IPS DF 19.7 (cell line): ENCODE data around the gene SLC22A17.
"Not testable (repeated sequence)": the region's sequence is repeated elsewhere in the genome, so short reads cannot be mapped to it uniquely, and the experiment has no call there.

Source experiments
- DNase-seq: peaks from one replicate; pipeline ENCODE4 v3.0.0-alpha.2; 2013; ENCODE audit warnings: low read depth, low spot score

Gene SLC22A17

GRCh38 chr14:23345987-23346692 is 6.5 kb downstream of the SLC22A17 start:
- no peak for DNase-seq

- DNase-seq: no peak
Measured at GRCh38 chr14:23344481-23344880, 8.2 kb downstream of the SLC22A17 start.

DNA sequence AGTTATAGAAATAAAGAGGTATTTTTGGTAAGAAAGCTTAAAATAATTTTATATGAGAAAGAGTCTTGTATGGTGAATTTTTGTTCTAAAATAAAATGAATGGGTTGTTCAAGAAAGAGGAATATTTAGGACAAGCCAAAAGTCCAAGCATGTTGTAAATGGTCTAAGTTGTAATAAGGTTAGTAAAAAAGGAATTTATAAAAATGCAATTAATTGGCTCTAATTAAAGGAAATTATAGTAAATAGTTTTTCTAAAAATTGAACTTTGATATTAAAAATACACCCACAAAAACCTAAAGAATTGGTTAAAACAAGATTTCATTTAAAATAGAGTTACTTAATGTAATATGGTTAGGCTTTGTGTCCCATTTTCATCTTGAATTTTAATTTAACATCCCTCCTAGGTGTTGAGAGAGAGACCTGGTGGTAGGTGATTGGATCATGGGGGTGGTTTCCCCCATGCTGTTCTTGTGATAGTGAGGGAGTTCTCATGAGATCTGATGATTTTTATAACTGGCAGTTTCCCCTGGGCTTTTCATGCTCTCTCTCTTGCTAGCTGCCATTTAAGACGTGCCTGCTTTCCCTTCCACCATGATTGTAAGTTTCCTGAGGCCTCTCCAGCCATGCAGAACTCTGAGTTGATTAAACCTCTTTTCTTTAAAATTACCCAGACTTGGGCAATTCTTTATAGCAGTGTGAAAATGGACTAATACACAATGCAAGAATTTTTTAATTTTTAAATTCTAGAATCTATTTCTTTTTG is 13.0 kb downstream of the SLC22A17 start:
- DNase-seq: no peak

DNA sequence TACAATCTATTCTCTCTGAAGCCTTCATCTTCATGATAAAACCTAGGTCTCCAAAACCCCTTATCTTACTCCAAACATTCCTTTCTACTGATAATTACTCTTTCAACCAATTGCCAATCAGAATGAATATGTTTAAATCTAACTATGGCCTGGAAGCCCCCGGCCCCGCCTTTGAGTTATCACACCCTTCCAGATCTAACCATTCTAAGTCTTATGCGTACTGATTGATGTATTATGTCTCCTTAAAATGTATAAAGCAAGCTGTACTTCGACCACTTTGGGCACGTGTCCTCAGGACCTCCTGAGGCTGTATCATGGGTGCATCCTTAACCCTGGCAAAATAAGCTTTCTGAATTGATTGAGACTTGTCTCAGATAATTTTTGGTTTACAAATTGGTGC is 17.1 kb downstream of the SLC22A17 start:
- DNase-seq: no peak

- no peak for DNase-seq
Measured at GRCh38 chr14:23327947-23328744, 24.5 kb downstream of the SLC22A17 start.

GRCh38 chr14:23326491-23327332 is 26.0 kb downstream of the SLC22A17 start:
- no peak for DNase-seq

DNA sequence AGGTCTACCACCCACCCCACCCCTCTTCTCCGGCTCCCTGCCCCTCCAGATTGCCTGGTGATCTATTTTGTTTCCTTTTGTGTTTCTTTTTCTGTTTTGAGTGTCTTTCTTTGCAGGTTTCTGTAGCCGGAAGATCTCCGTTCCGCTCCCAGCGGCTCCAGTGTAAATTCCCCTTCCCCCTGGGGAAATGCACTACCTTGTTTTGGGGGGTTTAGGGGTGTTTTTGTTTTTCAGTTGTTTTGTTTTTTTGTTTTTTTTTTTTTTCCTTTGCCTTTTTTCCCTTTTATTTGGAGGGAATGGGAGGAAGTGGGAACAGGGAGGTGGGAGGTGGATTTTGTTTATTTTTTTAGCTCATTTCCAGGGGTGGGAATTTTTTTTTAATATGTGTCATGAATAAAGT is 26.9 kb downstream of the SLC22A17 start:
- DNase-seq: not testable (repeated sequence)

GRCh38 chr14:23324993-23325392 is 27.7 kb downstream of the SLC22A17 start:
- no peak for DNase-seq

DNA sequence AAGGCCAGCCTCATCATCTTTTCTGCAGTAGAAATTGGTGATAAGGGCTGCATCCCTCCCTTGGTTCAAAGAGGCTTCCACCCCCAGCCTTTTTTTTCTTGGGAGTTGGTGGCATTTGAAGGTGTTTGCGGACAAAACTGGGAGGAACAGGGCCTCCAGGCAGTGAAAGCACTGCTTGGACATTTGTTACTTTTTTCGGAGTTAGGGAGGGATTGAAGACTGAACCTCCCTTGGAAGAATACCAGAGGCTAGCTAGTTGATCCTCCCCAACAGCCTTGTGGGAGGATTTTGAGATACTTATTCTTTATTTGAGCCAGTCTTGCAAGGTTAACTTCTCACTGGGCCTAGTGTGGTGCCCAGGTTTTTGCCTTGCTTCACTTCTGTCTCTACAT is 28.2 kb downstream of the SLC22A17 start:
- DNase-seq: no peak

DNA sequence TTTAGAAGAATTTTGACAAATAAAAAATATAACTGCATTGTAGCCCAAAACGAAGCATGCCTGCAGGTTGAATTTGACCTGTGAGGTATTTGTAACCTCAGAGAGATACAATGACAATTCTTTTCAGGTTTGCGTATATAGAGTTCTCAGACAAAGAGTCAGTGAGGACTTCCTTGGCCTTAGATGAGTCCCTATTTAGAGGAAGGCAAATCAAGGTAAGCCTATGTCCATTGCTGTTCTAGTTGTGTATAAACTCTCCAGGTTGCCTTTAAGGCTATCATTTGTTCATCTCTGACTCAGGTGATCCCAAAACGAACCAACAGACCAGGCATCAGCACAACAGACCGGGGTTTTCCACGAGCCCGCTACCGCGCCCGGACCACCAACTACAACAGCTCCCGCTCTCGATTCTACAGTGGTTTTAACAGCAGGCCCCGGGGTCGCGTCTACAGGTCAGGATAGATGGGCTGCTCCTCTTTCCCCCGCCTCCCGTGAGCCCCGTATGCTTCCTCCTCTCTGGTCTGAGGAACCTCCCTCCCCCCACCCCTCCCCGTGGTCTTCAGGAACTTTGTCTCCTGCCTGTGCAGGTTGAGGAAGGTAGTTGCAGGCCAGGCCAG is 28.7 kb downstream of the SLC22A17 start:
- DNase-seq: no peak

DNA sequence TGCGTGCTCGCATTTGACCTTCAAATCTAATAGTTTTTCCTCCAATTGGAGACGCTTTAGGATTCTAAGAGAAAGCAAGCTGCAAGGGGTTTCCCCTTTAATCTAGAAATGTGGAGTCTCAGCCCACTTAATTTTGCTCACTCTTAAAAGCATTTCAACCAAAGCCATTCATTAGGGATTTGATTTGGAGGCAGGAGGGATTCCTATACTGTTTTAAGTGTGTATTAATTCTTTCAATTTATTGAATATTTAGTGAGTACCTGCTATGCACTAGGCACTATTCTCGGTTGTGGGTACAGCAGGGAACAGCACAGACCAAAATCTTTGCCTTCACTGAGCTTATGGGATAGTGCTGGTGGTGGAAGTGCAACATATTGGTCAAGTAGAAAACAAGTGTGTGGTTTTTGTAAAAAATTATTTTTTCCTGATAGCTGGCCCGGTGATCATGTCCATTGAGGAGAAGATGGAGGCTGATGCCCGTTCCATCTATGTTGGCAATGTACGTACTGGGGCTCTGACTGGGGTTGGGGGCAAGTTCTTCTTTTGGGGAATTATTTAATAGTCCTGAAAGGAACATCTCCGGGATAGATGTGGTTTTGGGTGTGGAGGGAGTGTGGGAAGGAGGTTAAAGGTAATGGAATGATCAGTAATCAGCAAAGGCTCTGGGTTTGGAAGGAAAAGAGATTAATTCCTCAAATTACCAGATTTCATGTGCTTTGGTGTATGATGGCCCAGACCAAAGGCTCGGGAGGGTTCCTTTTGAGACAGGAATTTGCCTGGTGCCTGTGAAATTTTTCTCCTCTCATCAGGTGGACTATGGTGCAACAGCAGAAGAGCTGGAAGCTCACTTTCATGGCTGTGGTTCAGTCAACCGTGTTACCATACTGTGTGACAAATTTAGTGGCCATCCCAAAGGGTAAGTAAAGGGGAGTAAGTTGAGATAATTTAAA is 29.8 kb downstream of the SLC22A17 start:
- no peak for DNase-seq

GRCh38 chr14:23321572-23322547 is 30.8 kb downstream of the SLC22A17 start:
- no peak for DNase-seq

DNA sequence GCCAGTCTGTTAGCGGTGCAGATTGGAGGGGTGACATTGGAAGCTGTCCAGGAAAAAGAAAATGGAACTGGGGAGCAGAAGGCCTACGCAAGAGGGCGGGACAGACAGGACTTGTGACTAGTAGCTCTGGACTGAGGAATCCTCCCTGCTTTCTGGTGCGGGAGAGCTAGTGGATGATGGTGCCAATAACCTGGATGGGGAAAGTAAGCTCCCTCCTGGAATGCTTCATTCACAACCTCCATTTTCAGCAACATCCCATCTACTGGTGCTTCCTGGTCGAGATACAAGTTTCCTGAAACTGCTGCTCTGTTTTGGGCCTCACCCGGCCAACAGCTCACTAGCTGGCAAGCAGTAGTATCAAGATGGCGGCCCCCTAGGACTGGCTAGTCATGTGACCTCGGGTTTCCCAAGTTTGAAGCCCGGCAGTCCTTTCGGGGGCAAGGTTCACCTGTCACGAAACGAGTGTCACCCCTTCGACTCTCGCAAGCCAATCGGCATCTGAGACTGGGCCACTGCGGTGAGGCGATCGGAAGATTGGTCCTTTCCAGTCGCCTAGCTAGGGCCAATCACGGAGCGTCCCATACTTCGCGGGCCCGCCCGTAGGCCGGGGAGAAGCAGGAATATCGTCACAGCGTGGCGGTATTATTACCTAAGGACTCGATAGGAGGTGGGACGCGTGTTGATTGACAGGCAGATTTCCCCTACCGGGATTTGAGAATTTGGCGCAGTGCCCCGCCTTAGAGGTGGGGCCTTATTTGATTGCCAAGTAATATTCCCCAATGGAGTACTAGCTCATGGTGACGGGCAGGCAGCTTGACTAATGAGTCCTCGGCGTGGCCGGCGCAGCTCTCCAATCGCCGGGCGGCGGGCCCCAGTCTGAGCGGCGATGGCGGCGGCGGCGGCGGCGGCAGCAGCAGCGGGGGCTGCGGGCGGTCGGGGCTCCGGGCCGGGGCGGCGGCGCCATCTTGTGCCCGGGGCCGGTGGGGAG is 31.8 kb downstream of the SLC22A17 start, which contains the start of gene PABPN1:
PABPN1 (plus strand) TSS at position 874 of the 988 bp plus-strand sequence; CDS start at position 887, 13 bp downstream.
- DNase-seq: peak; percentile 99

DNA sequence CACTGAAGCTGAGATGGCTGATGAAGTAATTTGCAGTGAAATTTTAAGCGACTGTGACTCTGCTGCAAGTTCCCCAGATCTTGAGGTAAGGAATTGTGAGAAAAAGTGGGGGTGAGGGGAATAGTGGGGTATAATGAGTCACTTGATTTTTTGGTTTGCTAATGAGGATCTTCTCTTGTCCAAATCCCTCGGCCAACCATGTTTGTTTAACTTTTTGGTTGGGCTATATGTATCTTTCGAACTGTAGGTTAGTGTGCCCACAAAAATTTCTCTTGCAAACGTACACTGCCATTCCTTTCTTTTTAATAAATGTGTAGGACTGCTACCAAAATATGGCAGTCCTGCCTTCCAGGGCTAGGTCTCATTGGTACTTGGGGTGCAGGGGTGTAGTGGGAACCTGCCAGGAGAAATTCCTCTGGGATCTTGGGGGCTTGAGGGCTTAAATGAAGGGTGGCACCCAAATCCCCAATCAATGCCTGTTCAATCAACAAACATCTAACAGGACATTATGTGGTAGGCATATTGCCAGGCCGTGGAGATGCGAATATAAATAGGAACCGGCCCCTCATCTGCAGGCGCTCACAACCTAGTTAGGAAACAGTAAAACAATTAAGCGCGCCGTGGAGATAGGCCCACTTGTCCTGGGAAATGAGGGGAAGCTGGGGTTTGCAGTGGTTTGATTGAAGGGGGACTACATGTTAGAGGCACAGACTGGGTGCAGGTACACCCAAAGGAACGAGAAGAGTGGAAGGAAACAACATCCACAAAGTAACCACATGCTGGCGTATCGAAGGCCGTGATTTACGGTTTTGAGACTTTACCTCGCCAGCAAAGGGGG is 32.7 kb downstream of the SLC22A17 start:
- no peak for DNase-seq

- DNase-seq: no peak
Measured at GRCh38 chr14:23316300-23316699, 36.4 kb downstream of the SLC22A17 start.

GRCh38 chr14:23310546-23310945 is 42.1 kb downstream of the SLC22A17 start:
- DNase-seq: no peak
